Left ventricle myocardium inferior (tissue), 1 donor: ENCODE results near the gene DYNLT3. TPM values are rescaled to one million over a fixed set of nuclear protein-coding genes. Genes with fewer than 3 reads are reported as not detected.

Experiments used
- DNase-seq: peaks from one replicate; pipeline ENCODE4 v3.0.0-alpha.2; 2020
- H3K27ac ChIP-seq: fragments of 200-600 bp; replicated peaks from 2 replicates; pipeline ENCODE4 v1.8.0; 2021
- H3K27me3 ChIP-seq: fragments of 200-600 bp; 2 replicates; pipeline ENCODE4 v1.8.0; 2021; ENCODE audit warnings: low read depth
- H3K36me3 ChIP-seq: fragments of 200-600 bp; 2 replicates; pipeline ENCODE4 v1.8.0; 2021
- H3K4me1 ChIP-seq: fragments of 200-600 bp; 2 replicates; pipeline ENCODE4 v1.8.0; 2021
- H3K4me3 ChIP-seq: fragments of 200-600 bp; 2 replicates; pipeline ENCODE4 v1.8.0; 2021; ENCODE audit warnings: mild to moderate bottlenecking, moderate library complexity
- H3K9me3 ChIP-seq: fragments of 200-600 bp; replicated peaks from 2 replicates; pipeline ENCODE4 v1.8.0; 2021
- intact Hi-C: fragments of 100-400 bp; cut with micrococcal nuclease; formaldehyde crosslinking; loops from one replicate; pipeline ENCODE4 v1.11.0; 2022
- total RNA-seq: library from RNA; stranded (reverse); fragmentation: NEBNext Ultra II Directional; extraction: Animal tissue kit (Norgen Biotek cat#: 25700); gene quantifications from one replicate; pipeline ENCODE4 v1.2.1, GENCODE V29; 2021
- TF ChIP-seq, protein P1 (sequence below): fragments of 200-600 bp; IDR thresholded peaks from 2 replicates; pipeline ENCODE4 v1.8.0; 2021; ENCODE audit warnings: antibody characterized with exemption, mild to moderate bottlenecking, borderline replicate concordance
- donor health status: DM: no; HTN: yes; CAD: no; lungs with severe emphysema.

Gene DYNLT3
- total RNA-seq, 1 donor from 2014 or later: 17.6 TPM

DNA sequence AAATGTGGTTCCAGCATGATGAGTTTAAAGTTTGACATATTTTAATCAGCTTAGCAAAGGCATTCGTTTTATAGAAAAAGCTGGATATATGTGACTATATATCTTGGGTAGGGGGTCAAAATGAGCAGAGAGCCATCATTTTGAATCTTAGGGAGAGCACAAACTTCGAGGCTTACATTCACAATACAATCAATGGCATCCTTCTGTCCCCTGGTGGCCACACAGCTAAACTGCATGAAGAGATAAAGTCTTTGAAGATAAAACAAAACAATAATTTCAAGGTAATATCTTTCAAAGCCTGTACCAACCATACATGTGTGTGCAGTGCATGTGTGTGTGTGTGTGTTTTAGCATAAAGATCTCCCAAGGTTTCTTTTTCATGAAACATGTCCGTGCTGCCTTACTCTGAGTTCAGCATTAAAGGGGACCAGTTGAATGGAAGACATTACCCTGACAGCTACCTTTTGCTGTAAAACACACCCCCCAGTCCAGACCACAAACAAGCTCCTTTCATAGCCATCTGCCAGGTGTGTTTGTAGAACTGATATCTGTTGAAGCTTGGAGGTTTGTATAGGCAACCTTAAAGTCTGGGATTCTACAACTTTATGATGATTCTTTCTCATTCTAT is 22.0 kb downstream of the DYNLT3 start:
- H3K4me1 ChIP-seq: no peaks in the 10 kb centered on the region
- no peaks in the 10 kb centered on the region for H3K9me3 ChIP-seq
- intact Hi-C loops: no loop called here
- H3K4me3 ChIP-seq: no peak overlapping the region
- TF ChIP-seq, protein P1, sequence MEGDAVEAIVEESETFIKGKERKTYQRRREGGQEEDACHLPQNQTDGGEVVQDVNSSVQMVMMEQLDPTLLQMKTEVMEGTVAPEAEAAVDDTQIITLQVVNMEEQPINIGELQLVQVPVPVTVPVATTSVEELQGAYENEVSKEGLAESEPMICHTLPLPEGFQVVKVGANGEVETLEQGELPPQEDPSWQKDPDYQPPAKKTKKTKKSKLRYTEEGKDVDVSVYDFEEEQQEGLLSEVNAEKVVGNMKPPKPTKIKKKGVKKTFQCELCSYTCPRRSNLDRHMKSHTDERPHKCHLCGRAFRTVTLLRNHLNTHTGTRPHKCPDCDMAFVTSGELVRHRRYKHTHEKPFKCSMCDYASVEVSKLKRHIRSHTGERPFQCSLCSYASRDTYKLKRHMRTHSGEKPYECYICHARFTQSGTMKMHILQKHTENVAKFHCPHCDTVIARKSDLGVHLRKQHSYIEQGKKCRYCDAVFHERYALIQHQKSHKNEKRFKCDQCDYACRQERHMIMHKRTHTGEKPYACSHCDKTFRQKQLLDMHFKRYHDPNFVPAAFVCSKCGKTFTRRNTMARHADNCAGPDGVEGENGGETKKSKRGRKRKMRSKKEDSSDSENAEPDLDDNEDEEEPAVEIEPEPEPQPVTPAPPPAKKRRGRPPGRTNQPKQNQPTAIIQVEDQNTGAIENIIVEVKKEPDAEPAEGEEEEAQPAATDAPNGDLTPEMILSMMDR: peak; percentile 81
- DNase-seq: no peak
- H3K27ac ChIP-seq: no peak overlapping the region
- H3K36me3 ChIP-seq: no peaks in the 10 kb centered on the region
- no peaks in the 10 kb centered on the region for H3K27me3 ChIP-seq

DNA sequence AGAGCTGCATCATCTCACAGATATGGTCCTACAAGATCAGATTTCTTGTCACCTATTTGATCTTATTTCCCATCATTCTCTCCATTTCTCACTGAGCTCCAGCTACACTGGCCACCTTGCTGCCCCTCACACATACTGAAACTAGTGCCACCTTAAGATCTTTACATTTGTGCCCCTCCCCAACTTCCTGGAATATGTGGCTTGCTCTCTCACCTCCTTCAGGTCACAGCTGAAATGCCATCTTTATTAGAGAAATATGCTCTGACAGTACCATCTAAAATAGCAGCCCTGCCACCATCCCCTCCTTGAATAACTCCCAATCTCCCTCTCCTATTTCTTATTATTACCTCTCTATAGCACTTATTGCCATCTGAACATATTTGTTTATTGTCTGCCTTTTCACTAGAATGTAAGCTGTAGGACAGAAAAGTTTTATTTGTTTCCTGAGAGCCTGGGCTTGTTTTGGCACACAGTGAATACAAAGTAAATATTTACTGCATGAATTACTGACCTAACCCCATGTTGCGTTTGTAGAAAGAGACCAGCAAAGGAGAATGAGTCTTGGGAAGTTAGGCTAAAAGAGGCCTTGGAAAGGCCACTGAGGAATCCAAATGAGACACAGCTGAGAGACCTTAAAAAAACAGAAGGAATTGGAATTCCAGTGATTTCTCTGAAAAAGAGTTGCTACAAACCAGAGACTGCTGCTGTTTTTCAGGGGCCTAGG is 22.7 kb downstream of the DYNLT3 start:
- Histone ChIP-seq H3K36me3 (no peaks in the 10 kb centered on the region), H3K4me1 (no peaks in the 10 kb centered on the region), H3K4me3 (no peak overlapping the region), H3K9me3 (no peaks in the 10 kb centered on the region), H3K27me3 (no peaks in the 10 kb centered on the region), H3K27ac (no peak overlapping the region)
- intact Hi-C loops: no loop called here
- DNase-seq: no peak
- TF ChIP-seq, protein P1: no peak

DNA sequence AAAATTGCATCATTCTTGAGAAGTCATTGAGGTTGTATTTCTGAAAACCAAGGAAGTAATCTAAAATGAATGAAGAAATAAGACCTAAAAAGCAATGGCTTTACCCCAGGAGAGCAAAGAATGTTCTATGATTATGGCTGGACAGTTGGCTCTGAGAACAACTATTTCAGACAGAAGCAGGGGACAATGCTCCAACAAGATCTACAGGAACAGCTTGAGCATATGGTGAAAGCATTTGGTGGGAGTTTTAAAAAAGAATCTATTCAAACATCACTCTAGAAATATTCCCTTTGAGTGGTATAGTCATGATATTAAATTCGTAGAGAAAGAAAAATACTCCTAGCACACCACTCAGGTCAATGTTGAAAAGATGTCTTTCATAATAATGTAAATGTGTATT is 26.7 kb downstream of the DYNLT3 start:
- TF ChIP-seq, protein P1: no peak
- Histone ChIP-seq H3K36me3 (no peaks in the 10 kb centered on the region), H3K9me3 (no peaks in the 10 kb centered on the region), H3K27ac (no peak overlapping the region), H3K4me3 (no peak overlapping the region), H3K27me3 (no peaks in the 10 kb centered on the region), H3K4me1 (no peaks in the 10 kb centered on the region)
- DNase-seq: no peak
- intact Hi-C loops: no loop called here

DNA sequence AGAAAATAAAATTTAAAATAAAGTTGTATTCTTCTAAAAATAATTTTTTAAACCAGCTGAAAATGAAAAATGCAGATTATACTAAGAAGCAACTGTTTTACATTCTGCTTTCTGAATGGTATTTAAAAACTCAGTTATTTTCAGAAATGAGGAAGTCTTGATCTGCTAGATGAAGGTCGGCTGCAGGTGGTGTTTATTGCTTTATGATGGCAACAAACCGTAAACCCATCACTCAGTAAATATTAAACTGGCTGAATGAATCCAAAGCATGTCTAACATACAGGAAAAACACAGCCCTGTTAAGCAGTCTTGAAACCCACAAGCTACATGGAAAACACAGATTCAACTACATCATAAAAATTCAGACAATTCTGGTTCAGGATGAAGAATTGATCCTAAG is 29.3 kb downstream of the DYNLT3 start:
- intact Hi-C loops: no loop called here
- Histone ChIP-seq H3K4me1 (no peaks in the 10 kb centered on the region), H3K4me3 (no peak overlapping the region), H3K36me3 (no peaks in the 10 kb centered on the region), H3K9me3 (no peaks in the 10 kb centered on the region), H3K27ac (no peak overlapping the region), H3K27me3 (no peaks in the 10 kb centered on the region)
- TF ChIP-seq, protein P1: no peak
- no peak for DNase-seq

DNA sequence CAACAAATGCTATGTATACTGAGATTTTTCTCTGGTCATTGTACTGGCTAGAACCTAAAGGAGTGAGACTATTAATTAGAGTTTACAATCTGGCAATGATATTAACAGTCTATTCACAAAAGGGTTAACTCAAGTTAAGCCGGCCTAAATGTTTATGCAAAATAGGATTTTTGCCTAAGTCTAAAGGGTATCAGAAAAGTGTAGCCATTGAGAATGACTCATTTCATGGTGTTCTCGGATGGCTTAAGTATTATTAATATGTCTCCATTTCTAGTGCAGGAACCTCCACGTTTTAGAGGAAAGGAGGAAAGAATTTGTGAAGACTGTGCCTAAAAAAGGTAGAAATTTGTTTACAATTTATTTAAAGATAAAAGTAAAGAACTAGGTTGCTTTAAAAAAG is 29.8 kb downstream of the DYNLT3 start:
- H3K27me3 ChIP-seq: no peaks in the 10 kb centered on the region
- TF ChIP-seq, protein P1: no peak
- intact Hi-C loops: no loop called here

More for the DNA sequence above, 29.8 kb downstream of the DYNLT3 start:
- DNase-seq: no peak
- no peaks in the 10 kb centered on the region for H3K36me3 ChIP-seq
- no peak overlapping the region for H3K4me3 ChIP-seq
- no peaks in the 10 kb centered on the region for H3K4me1 ChIP-seq
- no peak overlapping the region for H3K27ac ChIP-seq
- no peaks in the 10 kb centered on the region for H3K9me3 ChIP-seq
